ENCODE data around the gene CBX8.

The CBX8 gene

GRCh38 chr17:79796763-79797491 lies at the start of gene CBX8:
Gene CBX8 (minus strand): TSS chr17:79797077. CDS start chr17:79796998, 79 bp downstream.
- DNase-seq, result peak; percentile 99

GRCh38 chr17:79845601-79845949 lies 48.7 kb upstream of the CBX8 start:
- peak; percentile 91 for DNase-seq

GRCh38 chr17:79844869-79845600 lies 48.2 kb upstream of the CBX8 start:
- peak; percentile 31 for DNase-seq

- no peak for DNase-seq
Measured at GRCh38 chr17:79843816-79844800, 47.2 kb upstream of the CBX8 start.

GRCh38 chr17:79843474-79843815 lies 46.6 kb upstream of the CBX8 start:
- no peak for DNase-seq

GRCh38 chr17:79842656-79843473 lies 46.0 kb upstream of the CBX8 start:
- DNase-seq, result peak; percentile 49

- DNase-seq, result no peak
Measured at GRCh38 chr17:79842136-79842655, 45.3 kb upstream of the CBX8 start.

GRCh38 chr17:79841369-79842135 lies 44.7 kb upstream of the CBX8 start:
- no peak for DNase-seq

GRCh38 chr17:79840989-79841286 lies 44.1 kb upstream of the CBX8 start:
- no peak for DNase-seq

GRCh38 chr17:79840269-79840988 lies 43.6 kb upstream of the CBX8 start:
- peak; percentile 47 for DNase-seq

GRCh38 chr17:79839356-79840268 lies 42.7 kb upstream of the CBX8 start, which contains the start of gene CBX4:
Gene CBX4 (minus strand): TSS chr17:79839440. CDS start chr17:79839251, 189 bp downstream.
- DNase-seq, result peak; percentile 92

GRCh38 chr17:79838522-79839274 lies 41.8 kb upstream of the CBX8 start:
- DNase-seq, result peak; percentile 52

GRCh38 chr17:79837888-79838521 lies 41.1 kb upstream of the CBX8 start:
- no peak for DNase-seq

- DNase-seq, result peak; percentile 76
Measured at GRCh38 chr17:79836972-79837887, 40.4 kb upstream of the CBX8 start.

GRCh38 chr17:79836510-79836971 lies 39.7 kb upstream of the CBX8 start:
- no peak for DNase-seq

- no peak for DNase-seq
Measured at GRCh38 chr17:79835953-79836509, 39.2 kb upstream of the CBX8 start.

- no peak for DNase-seq
Measured at GRCh38 chr17:79835470-79835899, 38.6 kb upstream of the CBX8 start.
